ENCODE data around the gene LRCOL1.

DNA sequence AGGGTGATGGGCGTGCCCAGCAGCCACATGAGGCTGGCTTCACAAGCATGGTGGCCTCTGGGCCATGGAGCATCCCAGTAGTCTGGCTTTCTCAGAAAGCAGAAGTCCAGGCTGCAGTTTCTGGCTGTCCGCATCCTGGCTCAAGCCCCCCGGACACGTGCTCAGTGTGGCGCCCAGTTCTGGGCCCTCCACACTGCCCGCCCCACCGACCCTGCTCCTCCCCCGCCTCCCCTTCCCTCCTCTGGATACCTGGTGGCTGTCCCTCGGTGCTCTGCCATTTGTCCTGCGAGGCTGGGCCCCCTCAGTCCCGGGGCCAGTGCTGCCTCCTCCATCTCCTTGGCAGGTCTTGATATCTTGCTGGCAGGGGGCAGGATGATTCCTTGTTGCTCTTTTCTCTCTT lies 31.6 kb downstream of the LRCOL1 start:
- TF ChIP-seq BHLHE40 (IDR thresholded peaks at IDR 0.05; ENCODE audit: borderline replicate concordance) (no peak), TARDBP (IDR thresholded peaks at IDR 0.05) (no peak), NFRKB (IDR thresholded peaks at IDR 0.05) (no peak)
